ENCODE data around the gene SOX5. TPM values are rescaled to one million over a fixed set of nuclear protein-coding genes. Genes with fewer than 3 reads are reported as not detected.

Gene SOX5
- total and polyA plus RNA-seq, 2 experiments from 2014 or later = 1.0 to 4.7 TPM

DNA sequence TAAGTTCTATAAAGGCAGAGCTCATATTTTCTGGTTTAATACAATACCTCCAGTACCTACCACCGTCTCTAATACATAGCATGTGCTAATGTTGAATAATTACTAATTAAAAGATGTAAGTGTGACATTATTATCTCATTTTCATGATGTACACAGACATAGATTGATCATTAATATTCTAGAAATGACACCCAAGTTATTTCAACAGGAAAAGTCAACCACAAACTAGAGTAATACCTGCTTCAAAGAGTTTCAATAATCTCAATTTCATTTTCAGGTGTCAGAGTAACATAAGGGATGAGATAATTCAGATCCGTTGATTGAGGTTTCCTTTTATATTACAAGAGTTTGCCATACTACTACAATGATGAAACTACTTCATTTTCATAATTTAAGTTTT lies 388.9 kb downstream of the SOX5 start (continued):
- TF ChIP-seq, protein P1, sequence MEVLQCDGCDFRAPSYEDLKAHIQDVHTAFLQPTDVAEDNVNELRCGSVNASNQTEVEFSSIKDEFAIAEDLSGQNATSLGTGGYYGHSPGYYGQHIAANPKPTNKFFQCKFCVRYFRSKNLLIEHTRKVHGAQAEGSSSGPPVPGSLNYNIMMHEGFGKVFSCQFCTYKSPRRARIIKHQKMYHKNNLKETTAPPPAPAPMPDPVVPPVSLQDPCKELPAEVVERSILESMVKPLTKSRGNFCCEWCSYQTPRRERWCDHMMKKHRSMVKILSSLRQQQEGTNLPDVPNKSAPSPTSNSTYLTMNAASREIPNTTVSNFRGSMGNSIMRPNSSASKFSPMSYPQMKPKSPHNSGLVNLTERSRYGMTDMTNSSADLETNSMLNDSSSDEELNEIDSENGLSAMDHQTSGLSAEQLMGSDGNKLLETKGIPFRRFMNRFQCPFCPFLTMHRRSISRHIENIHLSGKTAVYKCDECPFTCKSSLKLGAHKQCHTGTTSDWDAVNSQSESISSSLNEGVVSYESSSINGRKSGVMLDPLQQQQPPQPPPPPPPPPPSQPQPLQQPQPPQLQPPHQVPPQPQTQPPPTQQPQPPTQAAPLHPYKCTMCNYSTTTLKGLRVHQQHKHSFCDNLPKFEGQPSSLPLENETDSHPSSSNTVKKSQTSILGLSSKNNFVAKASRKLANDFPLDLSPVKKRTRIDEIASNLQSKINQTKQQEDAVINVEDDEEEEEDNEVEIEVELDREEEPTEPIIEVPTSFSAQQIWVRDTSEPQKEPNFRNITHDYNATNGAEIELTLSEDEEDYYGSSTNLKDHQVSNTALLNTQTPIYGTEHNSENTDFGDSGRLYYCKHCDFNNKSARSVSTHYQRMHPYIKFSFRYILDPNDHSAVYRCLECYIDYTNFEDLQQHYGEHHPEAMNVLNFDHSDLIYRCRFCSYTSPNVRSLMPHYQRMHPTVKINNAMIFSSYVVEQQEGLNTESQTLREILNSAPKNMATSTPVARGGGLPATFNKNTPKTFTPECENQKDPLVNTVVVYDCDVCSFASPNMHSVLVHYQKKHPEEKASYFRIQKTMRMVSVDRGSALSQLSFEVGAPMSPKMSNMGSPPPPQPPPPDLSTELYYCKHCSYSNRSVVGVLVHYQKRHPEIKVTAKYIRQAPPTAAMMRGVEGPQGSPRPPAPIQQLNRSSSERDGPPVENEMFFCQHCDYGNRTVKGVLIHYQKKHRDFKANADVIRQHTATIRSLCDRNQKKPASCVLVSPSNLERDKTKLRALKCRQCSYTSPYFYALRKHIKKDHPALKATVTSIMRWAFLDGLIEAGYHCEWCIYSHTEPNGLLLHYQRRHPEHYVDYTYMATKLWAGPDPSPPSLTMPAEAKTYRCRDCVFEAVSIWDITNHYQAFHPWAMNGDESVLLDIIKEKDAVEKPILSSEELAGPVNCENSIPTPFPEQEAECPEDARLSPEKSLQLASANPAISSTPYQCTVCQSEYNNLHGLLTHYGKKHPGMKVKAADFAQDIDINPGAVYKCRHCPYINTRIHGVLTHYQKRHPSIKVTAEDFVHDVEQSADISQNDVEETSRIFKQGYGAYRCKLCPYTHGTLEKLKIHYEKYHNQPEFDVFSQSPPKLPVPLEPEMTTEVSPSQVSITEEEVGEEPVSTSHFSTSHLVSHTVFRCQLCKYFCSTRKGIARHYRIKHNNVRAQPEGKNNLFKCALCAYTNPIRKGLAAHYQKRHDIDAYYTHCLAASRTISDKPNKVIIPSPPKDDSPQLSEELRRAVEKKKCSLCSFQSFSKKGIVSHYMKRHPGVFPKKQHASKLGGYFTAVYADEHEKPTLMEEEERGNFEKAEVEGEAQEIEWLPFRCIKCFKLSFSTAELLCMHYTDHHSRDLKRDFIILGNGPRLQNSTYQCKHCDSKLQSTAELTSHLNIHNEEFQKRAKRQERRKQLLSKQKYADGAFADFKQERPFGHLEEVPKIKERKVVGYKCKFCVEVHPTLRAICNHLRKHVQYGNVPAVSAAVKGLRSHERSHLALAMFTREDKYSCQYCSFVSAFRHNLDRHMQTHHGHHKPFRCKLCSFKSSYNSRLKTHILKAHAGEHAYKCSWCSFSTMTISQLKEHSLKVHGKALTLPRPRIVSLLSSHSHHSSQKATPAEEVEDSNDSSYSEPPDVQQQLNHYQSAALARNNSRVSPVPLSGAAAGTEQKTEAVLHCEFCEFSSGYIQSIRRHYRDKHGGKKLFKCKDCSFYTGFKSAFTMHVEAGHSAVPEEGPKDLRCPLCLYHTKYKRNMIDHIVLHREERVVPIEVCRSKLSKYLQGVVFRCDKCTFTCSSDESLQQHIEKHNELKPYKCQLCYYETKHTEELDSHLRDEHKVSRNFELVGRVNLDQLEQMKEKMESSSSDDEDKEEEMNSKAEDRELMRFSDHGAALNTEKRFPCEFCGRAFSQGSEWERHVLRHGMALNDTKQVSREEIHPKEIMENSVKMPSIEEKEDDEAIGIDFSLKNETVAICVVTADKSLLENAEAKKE (CRISPR knock-in tag; IDR thresholded peaks at IDR 0.05) = no peak
- TF ChIP-seq EZH2phosphoT487 (IDR thresholded peaks at IDR 0.05; ENCODE audit: unreplicated experiment) = no peak
- no peak for TF ChIP-seq ZNF114 (CRISPR knock-in tag; IDR thresholded peaks at IDR 0.05)
- TF ChIP-seq POLR2AphosphoS5 (IDR thresholded peaks at IDR 0.05; ENCODE audit: low read depth) = no peak
- TF ChIP-seq CREB1 (CRISPR knock-in tag; IDR thresholded peaks at IDR 0.05; ENCODE audit: low read depth) = no peak
- TF ChIP-seq, protein P2, sequence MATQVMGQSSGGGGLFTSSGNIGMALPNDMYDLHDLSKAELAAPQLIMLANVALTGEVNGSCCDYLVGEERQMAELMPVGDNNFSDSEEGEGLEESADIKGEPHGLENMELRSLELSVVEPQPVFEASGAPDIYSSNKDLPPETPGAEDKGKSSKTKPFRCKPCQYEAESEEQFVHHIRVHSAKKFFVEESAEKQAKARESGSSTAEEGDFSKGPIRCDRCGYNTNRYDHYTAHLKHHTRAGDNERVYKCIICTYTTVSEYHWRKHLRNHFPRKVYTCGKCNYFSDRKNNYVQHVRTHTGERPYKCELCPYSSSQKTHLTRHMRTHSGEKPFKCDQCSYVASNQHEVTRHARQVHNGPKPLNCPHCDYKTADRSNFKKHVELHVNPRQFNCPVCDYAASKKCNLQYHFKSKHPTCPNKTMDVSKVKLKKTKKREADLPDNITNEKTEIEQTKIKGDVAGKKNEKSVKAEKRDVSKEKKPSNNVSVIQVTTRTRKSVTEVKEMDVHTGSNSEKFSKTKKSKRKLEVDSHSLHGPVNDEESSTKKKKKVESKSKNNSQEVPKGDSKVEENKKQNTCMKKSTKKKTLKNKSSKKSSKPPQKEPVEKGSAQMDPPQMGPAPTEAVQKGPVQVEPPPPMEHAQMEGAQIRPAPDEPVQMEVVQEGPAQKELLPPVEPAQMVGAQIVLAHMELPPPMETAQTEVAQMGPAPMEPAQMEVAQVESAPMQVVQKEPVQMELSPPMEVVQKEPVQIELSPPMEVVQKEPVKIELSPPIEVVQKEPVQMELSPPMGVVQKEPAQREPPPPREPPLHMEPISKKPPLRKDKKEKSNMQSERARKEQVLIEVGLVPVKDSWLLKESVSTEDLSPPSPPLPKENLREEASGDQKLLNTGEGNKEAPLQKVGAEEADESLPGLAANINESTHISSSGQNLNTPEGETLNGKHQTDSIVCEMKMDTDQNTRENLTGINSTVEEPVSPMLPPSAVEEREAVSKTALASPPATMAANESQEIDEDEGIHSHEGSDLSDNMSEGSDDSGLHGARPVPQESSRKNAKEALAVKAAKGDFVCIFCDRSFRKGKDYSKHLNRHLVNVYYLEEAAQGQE (IDR thresholded peaks at IDR 0.05; ENCODE audit: unreplicated experiment) = no peak
